HUES48 (cell line): ENCODE measurements around the gene ZNF263.
"Not testable (repeated sequence)": the region's sequence is repeated elsewhere in the genome, so short reads cannot be mapped to it uniquely, and the experiment has no call there.

Experiments
- H3K27ac ChIP-seq: one replicate; pipeline ENCODE4 v1.7.0; 2013; ENCODE audit warnings: low read depth, low read length, inconsistent platforms
- H3K27me3 ChIP-seq: 2 replicates; pipeline ENCODE4 v1.6.1; 2013; ENCODE audit warnings: mild to moderate bottlenecking, low read length; ENCODE audit not compliant: control insufficient read depth, insufficient read depth
- H3K36me3 ChIP-seq: 2 replicates; pipeline ENCODE4 v1.6.1; 2013; ENCODE audit warnings: low read length; ENCODE audit not compliant: control insufficient read depth, insufficient read depth
- H3K4me1 ChIP-seq: 2 replicates; pipeline ENCODE4 v1.6.1; 2013; ENCODE audit warnings: mild to moderate bottlenecking, low read length; ENCODE audit not compliant: control insufficient read depth, insufficient read depth
- H3K4me3 ChIP-seq: 2 replicates; pipeline ENCODE4 v1.5.1; 2013; ENCODE audit warnings: mild to moderate bottlenecking, low read depth, low read length
- H3K9ac ChIP-seq: 2 replicates; pipeline ENCODE4 v1.6.1; 2013; ENCODE audit warnings: mild to moderate bottlenecking, low read depth, low read length, moderate library complexity
- H3K9me3 ChIP-seq: 2 replicates; pipeline ENCODE4 v1.6.1; 2013; ENCODE audit warnings: low read length; ENCODE audit not compliant: control insufficient read depth, insufficient read depth

Gene ZNF263

GRCh38 chr16:3268294-3268693, 15.0 kb upstream of the ZNF263 start:
- Histone ChIP-seq H3K4me3 (no peak overlapping the region), H3K4me1 (no peaks in the 10 kb centered on the region), H3K36me3 (no peaks in the 10 kb centered on the region), H3K27ac (no peak overlapping the region), H3K27me3 (no peaks in the 10 kb centered on the region), H3K9me3 (peaks cover 10% of the 10 kb centered on the region), H3K9ac (no peak overlapping the region)

DNA sequence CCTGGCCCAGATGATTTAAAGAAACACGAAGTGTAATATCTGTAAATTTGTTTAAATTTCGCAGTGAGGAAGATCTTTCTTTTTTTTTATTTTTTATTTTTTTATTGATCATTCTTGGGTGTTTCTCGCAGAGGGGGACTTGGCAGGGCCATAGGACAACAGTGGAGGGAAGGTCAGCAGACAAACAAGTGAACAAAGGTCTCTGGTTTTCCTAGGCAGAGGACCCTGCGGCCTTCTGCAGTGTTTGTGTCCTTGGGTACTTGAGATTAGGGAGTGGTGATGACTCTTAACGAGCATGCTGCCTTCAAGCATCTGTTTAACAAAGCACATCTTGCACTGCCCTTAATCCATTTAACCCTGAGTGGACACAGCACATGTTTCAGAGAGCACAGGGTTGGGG, 12.6 kb upstream of the ZNF263 start:
- not testable (repeated sequence) for H3K36me3 ChIP-seq, H3K27ac ChIP-seq, H3K4me1 ChIP-seq, H3K9me3 ChIP-seq, H3K27me3 ChIP-seq, H3K9ac ChIP-seq, H3K4me3 ChIP-seq

DNA sequence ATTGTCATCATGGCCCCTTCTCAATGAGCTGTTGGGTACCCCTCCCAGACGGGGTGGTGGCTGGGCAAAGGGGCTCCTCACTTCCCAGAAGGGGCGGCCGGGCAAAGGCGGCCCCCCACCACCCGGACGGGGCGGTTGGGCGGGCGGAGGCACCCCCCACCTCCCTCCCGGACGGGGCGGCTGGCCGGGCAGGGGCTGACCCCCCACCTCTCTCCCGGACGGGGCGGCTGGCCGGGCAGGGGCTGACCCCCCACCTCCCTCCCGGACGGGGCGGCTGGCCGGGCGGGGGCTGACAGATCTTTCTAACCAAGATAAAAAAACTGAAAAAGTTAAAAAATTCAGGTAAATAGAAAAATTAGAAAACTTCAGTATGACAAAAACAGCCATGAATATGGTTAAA, 12.0 kb upstream of the ZNF263 start:
- not testable (repeated sequence) for H3K9me3 ChIP-seq, H3K4me1 ChIP-seq, H3K27me3 ChIP-seq

DNA sequence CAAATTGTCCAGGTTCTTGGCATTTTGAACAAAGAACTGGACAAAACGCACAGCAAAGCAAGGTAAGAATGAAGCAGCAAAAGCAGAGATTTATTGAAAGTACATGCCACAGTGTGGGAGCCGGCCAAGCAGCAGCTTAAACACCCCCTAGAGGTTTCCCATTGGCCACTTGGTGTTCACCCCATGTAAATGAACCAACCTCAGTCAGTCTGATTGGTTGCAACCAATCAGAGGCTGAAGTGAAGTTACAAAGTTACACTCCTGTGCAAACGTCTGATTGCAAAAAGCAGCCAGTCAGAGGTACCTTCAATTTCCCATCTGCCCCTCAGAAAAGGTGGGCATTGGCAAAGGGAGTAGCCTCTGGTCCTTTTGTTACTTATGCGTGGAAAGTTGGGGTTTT, 8.8 kb upstream of the ZNF263 start:
- Histone ChIP-seq H3K9me3 (no peaks in the 10 kb centered on the region), H3K27ac (no peak overlapping the region), H3K9ac (no peak overlapping the region), H3K27me3 (peaks cover 4% of the 10 kb centered on the region; the same call in 1 of the 2 replicates), H3K4me3 (no peak overlapping the region), H3K4me1 (no peaks in the 10 kb centered on the region), H3K36me3 (no peaks in the 10 kb centered on the region)

More for the DNA sequence above, 12.0 kb upstream of the ZNF263 start:
- H3K9ac ChIP-seq, H3K36me3 ChIP-seq, H3K27ac ChIP-seq, H3K4me3 ChIP-seq: not testable (repeated sequence)

DNA sequence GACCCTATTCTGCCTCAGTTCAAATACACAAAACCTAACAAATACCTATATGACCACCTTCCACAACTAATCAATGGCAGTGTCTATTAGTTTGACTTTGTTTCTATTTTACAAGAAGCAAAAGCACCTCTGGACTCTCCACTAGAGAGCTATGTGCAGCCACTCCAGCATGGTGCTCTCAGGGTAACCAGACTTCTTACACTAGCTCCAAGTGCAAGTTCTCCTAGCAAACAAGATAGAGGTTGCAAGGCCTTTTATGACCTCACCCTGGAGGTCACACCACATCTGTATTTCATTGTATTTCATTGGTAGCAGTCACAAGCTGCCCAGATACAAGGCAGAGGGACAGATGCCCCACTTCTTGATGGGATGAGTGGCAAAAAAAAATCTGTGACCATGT, 8.3 kb upstream of the ZNF263 start:
- Histone ChIP-seq H3K4me3 (no peak overlapping the region), H3K36me3 (no peaks in the 10 kb centered on the region), H3K27me3 (peaks cover 4% of the 10 kb centered on the region; the same call in 1 of the 2 replicates), H3K27ac (no peak overlapping the region), H3K9ac (no peak overlapping the region), H3K4me1 (no peaks in the 10 kb centered on the region), H3K9me3 (no peaks in the 10 kb centered on the region)

DNA sequence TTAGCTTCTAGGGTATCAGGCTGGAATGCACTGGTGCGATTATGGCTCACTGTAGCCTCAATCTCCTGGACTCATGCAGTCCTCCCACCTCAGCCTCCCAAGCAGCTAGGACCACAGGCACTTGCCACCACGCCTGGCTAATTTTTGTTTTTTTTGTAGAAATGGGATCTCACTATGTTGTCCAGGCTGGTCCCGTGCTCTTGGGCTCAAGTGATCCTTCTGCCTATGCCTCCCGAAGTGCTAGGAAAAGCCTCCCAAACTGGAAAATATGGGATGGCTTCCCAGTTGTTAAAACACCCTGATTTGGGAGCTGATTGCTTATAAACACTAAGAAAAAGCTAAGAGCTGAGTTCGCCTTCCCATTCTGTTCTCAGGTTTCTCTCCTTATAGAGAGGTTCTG, 6.6 kb upstream of the ZNF263 start:
- Histone ChIP-seq H3K27ac (no peak overlapping the region), H3K4me1 (no peaks in the 10 kb centered on the region), H3K36me3 (no peaks in the 10 kb centered on the region), H3K9me3 (no peaks in the 10 kb centered on the region), H3K9ac (no peak overlapping the region), H3K27me3 (peaks cover 4% of the 10 kb centered on the region; the same call in 1 of the 2 replicates), H3K4me3 (no peak overlapping the region)

DNA sequence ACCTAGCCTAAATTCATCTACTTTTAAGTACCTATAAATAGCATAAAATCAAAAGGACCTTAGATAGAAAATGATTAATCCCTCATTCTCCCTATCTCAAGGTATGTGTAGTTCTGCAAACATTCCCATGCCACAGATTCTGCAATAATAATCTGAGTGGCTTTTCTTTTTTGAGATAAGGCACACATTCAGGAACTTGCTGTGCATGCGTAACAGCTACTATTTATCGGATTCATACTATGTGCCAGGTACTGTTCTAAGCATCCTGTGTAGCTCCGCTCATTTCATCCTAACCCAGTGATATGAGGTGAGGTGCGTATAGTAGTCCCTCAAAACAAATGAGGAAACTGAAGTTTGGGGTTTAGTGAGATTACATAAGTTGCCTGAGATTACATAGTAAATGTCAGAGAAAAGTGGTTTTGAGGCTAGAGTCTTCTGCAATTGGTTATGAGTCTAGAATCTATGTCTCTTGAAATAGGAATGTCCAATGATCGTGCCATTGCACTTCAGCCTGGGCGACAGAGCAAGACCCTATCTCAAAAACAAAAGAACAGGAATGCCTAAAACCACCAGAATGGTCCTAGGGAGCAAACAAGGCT, 2.0 kb upstream of the ZNF263 start:
- H3K9ac ChIP-seq: no peak overlapping the region
- peaks cover 7% of the 10 kb centered on the region; the same call in 1 of the 2 replicates for H3K9me3 ChIP-seq
- no peak overlapping the region for H3K4me3 ChIP-seq
- H3K36me3 ChIP-seq: peaks cover 9% of the 10 kb centered on the region
- H3K4me1 ChIP-seq: peaks cover 15% of the 10 kb centered on the region
- H3K27ac ChIP-seq: no peak overlapping the region
- peaks cover 4% of the 10 kb centered on the region; the same call in 1 of the 2 replicates for H3K27me3 ChIP-seq

GRCh38 chr16:3282103-3282729, 1.1 kb upstream of the ZNF263 start:
- peak overlapping the region; percentile 93 for H3K9ac ChIP-seq
- H3K27me3 ChIP-seq: peaks cover 4% of the 10 kb centered on the region; the same call in 1 of the 2 replicates
- H3K36me3 ChIP-seq: peaks cover 17% of the 10 kb centered on the region
- H3K4me1 ChIP-seq: peaks cover 15% of the 10 kb centered on the region
- peak overlapping the region; percentile 81 for H3K4me3 ChIP-seq
- H3K27ac ChIP-seq: peak overlapping the region; percentile 100
- H3K9me3 ChIP-seq: peaks cover 13% of the 10 kb centered on the region; the same call in 1 of the 2 replicates

- H3K9ac ChIP-seq: peak overlapping the region; percentile 93
- peaks cover 27% of the 10 kb centered on the region for H3K36me3 ChIP-seq
- H3K27me3 ChIP-seq: no peaks in the 10 kb centered on the region
- peak overlapping the region; percentile 81 for H3K4me3 ChIP-seq
- H3K9me3 ChIP-seq: peaks cover 24% of the 10 kb centered on the region
- H3K27ac ChIP-seq: peak overlapping the region; percentile 100
- peaks cover 15% of the 10 kb centered on the region for H3K4me1 ChIP-seq
These were observed 504 bp downstream of the ZNF263 start for GRCh38 chr16:3283543-3284447.

DNA sequence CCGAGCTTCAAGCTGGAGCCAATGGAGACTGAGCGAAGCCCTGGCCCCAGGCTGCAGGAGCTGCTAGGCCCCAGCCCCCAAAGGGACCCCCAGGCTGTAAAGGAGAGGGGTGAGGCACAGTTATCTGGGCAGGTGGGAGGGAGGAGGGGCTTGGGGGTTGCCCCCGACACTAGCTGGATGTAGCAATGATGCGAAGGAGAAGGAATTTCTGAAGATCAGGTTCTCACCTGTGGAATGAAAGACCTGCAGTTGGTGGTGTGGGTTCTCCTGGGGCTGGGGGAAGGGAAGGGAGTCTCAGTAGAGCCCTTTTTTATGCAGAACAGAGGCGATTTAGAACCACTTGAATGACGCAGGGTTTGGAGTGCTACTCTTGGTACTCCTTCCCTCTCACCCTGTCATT, 1.8 kb downstream of the ZNF263 start:
- peaks cover 38% of the 10 kb centered on the region for H3K9me3 ChIP-seq
- H3K36me3 ChIP-seq: peaks cover 41% of the 10 kb centered on the region
- H3K4me1 ChIP-seq: peaks cover 15% of the 10 kb centered on the region

More for the DNA sequence above, 1.8 kb downstream of the ZNF263 start:
- Histone ChIP-seq H3K27ac (peak overlapping the region; percentile 60), H3K27me3 (no peaks in the 10 kb centered on the region), H3K4me3 (peak overlapping the region; percentile 81), H3K9ac (no peak overlapping the region)
